Astrocyte (in vitro differentiated cells and primary cell): ENCODE results near the gene DNAAF1.

ENCODE experiments used
- CTCF ChIP-seq: IDR thresholded peaks from 2 replicates; pipeline ENCODE4 v1.5.1; 2011; ENCODE audit warnings: low read depth, mild to moderate bottlenecking, inconsistent platforms, low read length, moderate library complexity; ENCODE audit not compliant: insufficient read depth
- EZH2 ChIP-seq: IDR thresholded peaks from 2 replicates; pipeline ENCODE4 v1.6.1; 2012; ENCODE audit warnings: mild to moderate bottlenecking, low read length, inconsistent platforms; ENCODE audit not compliant: insufficient read depth

- TF ChIP-seq CTCF (no peak), EZH2 (no peak)
Observed at GRCh38 chr16:84095466-84095865, 49.6 kb upstream of the DNAAF1 start.
